Hippocampal formation (tissue), 2 donors: ENCODE results near the gene GOLT1A.
"Not testable (repeated sequence)": the region's sequence is repeated elsewhere in the genome, so short reads cannot be mapped to it uniquely, and the experiment has no call there.

Experiments
- DNase-seq, 2 donors: peaks; one replicate each; lab custom pipeline; 2025; lab: John Stamatoyannopoulos, UW

Gene GOLT1A

DNA sequence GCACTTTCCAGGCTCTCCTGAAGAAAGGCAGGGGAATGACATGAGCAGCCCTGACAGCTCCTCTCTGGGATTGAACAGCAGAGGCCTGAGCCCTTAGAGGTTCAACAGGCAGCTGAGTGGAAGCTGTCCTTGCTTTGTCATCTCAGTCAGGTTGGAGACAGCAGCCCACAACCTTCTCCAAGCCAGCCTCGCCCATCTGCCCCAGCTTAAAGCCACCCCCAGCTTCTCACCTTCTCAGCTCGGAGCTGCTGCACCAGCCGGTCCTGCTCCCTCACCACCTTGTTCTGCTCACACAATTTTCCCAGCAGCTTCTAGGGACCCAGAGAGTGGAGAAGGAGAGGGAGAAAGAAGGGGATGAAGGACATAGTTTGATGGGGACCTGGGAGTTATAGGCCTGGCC, 35.2 kb upstream of the GOLT1A start:
- DNase-seq = no peak

DNA sequence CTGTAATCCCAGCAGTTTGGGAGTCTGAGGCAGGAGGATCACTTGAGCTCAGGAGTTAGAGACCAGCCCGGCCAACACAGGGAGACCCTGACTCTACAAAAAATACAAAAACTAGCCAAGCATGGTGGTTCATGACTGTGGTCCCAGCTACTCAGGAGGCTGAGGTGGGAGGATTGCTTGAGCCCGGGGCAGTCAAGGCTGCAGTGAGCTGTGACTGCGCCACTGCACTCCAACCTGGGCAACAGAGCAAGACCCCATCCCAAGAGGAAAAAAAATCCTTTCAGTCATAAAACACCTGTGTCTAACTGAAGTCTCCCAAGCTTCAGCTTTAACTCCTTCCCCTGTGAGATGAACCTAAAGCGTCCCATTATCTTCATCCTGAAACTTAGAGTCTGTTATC, 33.1 kb upstream of the GOLT1A start:
- no peak for DNase-seq

DNA sequence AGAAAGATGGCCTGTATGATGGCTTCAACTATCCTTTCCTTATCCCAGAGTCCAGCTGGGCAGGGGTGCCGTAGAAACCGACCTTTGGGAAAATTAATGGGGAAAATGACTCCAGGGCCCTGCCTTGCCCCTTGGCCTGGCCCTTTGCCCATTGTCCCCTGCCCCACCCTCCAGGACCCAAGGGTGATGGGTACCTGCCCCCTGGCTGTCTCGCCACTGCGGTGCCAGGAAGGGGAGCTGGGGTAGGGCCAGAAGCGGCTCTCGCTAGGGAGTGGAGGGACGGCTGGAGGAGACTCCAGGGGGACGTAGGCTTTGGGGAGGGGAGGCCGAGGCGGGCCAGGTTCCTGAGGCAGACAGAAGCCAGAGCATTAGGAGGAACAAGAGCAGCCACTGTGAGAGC, 29.1 kb upstream of the GOLT1A start:
- DNase-seq = no peak

DNA sequence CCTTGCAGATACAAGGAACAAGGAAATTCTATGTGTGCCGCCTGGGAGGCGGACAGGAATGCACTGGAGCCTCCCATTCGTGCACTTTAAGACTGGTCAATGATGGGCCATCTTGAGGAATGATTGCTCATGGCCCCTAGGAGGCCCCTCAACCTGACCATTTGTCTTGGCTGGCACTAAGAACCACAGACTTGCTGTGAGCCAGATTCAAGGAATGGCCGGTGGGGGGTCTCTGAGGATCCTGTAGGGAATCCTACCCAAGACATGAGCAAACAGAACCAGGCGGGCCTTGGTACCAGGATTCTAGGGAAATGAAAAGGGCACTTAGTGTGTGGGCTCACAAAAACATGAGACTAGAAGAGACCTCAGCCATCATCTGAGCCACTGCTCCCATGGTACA, 28.1 kb upstream of the GOLT1A start:
- no peak for DNase-seq

DNA sequence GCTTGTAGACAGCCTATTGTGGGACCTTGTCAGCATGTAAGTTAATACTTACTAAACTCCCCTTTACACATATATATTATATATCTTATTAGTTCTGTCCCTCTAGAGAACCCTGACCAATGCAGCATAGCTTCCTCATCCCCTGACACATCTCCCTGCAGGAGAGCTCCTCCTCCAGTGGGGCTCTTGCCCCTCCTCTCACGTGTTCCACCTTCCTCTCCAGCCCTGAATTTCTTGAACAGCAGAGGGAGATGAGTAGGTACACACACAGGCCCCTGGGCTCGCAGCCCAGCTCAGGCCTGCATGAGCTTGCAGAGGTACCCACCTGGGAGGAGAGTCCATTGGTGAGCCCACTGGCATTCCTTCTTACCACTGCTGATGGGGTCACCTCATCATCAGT, 27.3 kb upstream of the GOLT1A start:
- no peak for DNase-seq

DNA sequence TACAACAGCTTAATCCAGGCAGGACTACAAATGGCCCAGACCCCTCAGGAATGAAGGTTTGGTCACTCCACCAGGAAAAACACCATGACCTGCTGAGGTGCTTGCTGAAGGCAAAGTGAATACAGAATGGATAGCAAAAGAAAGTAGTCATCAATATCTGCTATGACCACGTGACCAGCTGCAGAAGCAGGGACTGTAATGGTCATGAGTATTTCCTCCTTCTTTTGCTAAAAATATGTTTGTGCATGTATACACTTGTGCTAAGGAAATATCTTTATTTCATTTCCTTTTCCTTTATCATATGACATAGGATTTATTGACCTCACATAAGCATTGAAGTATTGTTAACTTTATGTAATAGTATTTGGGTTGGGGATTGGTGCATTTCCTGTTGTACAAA, 26.4 kb upstream of the GOLT1A start:
- no peak for DNase-seq

DNA sequence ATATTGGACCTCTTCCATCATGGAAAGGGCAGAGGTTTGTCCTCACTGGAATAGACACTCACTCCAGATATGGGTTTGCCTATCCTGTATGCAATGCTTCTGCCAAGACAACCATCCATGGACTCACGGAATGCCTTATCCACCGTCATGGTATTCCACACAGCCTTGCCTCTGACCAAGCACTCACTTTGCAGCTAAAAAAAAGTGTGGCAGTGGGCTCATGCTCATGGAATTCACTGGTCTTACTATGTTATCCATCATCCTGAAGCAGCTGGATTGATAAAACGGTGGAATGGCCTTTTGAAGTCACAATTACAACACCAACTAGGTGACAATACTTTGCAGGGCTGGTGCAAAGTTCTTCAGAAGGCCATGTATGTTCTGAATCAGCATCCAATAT, 25.6 kb upstream of the GOLT1A start:
- not testable (repeated sequence) for DNase-seq

DNA sequence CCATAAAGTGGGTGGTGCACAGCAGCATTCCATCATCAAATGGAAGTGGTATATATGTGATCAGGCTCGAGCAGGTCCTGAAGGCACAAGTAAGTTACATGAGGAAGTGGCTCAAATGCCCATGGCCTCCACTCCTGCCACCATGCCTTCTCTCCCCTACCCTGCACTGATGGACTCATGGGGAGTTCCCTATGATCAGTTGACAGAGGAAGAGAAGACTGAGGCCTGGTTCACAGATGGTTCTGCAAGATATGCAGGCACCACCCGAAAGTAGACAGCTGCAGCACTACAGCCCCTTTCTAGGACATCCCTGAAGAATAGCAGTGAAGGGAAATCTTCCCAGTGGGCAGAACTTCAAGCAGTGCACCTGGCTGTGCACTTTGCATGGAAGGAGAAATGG, 24.7 kb upstream of the GOLT1A start:
- not testable (repeated sequence) for DNase-seq

DNA sequence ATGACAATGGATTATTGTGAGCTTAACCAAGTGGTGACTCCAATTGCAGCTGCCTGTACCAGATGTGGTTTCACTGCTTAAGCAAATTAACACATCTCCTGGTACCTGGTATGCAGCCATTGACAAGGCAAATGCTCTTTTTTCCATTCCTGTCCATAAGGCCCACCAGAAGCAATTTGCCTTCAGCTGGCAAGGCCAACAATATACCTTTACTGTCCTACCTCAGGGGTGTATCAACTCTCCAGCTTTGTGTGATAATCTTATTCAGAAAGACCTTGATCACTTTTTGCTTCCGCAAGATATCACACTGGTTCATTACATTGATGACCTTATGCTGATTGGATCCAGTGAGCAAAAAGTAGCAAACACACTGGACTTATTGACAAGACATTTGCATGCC, 23.7 kb upstream of the GOLT1A start:
- not testable (repeated sequence) for DNase-seq

DNA sequence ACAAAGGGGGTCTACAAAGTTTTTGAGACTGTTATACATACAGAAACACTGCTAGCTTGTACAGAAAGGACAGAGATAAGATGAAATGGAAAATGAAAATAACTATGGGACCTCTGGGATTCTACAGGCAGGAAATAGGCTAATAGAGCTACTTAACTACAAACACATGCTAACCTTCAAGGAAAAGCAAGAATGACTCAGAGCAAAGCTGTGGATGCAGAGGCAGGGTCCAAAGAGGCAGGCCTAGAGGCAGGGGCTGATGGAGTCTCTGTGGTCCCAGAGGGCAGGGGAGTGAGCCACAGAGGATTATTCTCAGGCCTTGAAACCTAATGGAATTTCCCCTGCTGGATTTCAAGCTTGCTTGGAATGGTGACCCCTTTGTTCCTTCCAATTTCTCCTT, 18.7 kb upstream of the GOLT1A start:
- no peak for DNase-seq

DNA sequence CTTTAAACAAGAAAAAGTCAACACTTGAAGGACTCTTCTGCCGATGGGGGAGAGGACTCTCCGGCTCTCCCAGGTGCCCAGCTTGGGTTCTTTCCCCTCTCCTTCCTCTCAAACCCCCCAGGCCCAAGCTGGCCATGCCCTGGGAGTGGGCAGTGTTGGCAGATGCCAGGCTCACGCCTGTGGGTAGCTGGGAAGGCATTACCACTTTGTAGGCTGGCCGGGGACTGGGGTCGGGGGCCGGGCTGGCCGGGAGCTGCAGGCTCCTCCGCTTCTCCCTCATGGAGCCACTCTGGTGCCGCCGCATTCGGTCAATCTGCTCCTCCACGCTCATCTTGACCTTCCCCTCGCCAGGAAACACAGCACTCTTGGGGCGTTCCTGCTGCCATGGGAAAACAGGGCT, 16.4 kb upstream of the GOLT1A start:
- DNase-seq = no peak

DNA sequence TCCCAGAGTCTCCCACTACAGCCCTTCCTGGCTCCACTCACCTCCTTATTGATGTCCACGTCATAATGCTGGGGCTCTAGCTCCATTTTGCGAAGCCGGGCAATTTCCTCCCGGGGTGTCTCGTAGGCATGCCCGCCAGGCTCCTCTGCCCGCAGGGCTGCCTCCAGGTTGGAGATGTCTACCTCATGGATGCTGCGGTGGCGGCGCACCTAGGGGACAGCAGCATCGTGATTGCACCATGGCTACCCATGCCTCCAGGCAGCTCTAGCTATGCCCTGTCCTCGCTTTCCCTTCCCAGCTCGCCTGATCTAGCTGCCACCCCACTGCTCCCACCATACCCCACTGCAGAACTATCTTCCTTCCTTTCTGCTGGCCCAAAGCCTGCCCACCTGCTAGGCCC, 15.1 kb upstream of the GOLT1A start:
- no peak for DNase-seq

DNA sequence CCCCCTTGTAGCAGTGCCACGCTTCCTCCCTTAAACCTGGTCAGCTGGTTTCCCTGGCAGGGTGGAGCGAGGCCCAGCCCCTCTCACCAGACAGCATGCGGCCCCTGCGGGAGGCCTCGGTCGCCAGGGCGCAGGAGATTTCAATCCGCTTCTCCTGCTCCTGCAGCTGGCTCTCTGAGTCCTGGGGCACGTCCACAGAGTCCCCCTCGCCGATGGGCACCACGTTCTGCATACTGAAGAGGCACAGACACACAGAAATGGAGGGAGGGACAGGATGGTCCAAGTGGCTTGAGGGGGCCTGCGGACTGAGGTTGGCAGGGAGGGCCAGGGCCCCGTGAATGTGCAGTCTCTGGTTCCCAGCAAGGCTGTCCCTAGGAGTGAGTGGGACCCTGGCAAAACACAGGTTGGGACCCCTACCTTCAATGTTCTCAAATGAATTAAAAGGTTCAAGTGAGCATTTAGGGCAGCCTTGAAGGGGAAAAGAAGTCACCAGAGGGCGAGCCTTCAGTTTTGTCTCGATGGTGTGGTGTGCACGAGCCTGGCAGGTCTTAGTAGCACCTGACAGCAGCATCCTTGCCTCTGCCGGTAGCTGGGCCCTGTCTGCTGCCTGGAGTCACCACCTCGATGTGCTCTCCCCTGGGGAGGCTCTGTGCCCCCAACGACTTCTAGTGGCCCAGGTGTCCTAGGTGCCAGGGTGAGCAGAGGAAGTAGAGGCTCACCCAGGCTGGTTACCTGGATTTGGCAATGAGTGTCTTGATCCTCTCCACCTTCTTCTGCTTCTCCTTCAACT, 14.4 kb upstream of the GOLT1A start:
- no peak for DNase-seq

DNA sequence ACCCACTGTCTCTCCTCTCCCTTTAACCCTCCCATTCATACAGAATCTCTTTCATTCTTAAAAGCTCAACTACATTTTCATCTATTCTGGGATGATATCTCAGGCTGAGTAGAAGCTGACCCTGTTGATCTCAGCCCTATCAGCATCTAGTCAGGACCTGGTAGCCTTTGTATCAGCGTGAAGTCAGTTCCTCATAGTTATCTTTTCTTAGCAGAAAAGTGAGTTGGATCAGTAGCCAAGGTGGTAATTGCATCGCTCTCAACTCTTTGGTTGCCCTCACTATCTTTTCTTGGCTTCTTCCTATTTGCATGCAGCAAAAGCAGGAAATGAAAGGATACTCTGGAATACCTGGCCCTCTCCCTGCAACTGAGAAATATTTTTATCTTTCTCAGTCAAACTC, 13.6 kb upstream of the GOLT1A start:
- no peak for DNase-seq

DNA sequence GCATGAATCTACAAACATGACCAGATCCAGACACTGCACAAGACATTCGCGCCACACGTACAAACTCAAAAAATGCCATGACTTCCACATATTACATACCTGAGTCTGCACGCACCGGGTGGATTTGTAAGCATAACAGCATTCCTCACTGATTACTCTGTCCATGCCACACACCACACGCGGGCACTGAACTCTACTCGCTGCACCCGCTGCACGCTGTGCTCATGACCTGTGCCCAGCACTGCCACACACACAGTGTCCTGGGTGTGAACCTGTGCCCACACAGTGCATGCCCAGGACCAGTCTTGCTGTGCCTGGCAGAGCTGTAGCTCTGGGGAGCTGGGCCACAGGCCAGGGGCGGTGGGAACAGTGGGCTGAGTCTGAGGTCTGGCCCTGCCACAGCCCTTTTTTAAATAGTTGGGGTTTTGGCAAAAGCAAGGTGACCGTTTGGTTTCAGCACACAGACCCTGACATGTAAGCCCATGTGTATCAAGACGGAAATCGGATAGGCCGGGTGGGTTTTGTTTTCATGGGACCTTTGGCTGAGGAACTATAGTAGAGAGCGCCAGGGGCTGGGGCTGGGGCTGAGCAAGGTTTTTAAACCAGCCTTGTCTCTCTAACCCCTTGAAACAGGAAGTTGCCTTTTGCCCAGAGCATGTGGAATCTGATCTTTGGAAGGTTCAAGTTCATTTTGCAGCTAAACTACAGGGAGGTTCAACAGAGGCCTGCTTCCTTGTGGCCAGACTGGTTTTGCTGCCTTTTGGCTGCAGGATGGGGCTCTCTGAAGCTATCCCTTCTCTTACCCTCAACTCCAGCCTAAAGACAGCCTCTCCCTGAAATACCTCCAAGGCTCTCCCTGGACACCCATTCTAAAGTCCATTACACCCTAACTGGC, 12.3 kb upstream of the GOLT1A start:
- DNase-seq = no peak

DNA sequence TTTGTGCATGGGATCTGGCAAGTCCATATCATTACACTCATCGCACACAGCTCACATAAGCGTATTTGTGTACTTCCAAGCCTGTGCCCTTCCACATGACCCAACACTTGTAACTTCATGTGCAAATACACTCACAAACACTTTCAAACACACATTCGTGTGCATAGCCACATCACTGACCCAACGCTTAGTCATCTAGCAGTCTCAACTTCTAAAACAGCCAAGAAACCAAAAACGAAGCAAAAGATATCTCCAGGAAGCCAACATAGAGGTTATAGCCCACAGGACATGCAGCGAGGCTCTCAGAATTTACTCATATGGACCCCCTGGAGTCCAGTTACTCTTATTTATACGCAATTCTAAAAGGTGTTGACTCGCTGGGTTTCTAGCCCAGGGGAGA, 10.9 kb upstream of the GOLT1A start:
- no peak for DNase-seq

DNA sequence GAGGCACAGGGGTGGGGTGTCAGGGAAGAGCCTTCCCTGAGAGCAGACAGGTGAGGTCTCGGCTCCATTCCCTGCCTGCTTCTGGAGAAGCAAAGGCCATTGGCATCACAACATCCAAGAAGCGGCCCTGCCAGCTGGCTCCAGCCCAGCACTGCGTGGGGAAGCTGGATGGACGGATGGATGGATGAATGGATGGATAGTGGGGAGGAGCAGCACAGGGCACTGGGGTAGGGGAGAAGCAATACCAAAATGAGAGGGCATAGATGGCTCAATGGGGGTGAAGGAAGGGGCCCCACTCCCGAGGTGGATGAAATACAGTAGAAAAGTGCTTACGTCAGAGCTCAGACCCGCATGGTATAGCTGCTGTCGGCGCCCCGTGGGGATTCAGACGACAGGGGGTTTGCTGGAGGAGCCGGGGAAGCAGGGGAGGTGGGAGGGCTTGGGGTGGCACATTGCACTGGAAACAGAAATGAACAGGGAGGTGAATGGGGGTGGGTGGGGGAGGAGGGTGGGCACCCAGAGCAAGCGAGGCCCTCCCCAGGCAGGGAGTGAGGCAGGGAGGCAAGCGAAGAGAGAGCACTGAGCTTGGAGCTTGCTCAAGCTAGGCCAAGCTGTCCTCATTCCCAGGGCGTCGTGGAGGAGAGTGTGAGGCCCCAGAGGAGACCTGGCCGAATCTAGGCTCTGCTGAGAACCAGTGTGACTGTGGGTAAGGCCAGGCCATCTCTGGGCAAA, 9.5 kb upstream of the GOLT1A start:
- DNase-seq = no peak

DNA sequence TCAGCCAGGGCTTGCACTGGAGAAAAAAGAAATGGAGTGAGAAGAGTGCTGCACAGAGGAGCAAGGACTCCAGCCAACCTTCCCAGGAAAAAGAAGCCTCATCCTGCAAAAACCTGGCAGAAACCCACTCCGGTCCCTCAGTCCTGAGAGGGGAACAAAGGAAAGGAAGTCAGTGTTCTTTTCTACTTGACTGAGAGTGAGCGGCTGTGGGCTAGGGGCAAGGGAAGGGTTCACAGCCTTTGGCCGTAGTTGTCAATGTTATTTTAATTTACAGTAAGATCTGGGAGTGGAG, 8.9 kb upstream of the GOLT1A start:
- DNase-seq = no peak

DNA sequence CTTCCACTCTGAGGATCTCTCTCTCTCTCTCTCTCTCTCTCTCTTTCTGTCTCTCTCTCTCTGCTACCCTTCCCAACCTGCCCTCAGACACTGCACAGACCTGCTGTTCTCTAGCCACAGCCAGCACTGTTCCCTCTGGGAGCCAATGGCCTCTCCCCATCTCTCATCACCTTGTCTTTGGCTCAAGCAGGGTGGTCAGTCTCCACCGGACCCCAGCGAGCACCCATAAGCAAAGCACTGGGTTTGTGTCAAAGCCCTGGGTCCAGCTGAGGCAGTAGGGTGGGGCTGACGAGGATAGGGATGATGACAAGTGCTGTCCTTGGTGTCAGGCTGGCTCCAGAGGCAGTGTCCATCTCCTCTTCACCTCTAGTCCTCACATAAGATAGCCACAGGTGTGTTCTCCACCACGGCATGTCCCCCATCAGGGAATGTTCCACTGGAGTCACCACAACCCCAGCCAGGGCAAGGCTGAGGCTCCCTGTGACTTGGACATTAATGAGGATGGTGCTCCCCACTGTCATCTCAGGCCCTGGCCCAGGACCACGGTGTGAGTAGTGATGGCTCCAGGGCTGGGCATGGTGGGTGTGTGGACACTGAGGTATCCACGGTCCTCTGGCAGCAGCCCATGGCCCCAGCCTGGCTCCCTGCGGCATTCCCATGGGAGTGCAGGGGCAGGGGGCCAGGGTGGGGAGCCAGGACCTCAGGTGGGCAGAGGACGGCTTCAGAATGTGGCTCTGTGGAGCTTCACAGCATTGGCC, 8.4 kb upstream of the GOLT1A start:
- DNase-seq = no peak

DNA sequence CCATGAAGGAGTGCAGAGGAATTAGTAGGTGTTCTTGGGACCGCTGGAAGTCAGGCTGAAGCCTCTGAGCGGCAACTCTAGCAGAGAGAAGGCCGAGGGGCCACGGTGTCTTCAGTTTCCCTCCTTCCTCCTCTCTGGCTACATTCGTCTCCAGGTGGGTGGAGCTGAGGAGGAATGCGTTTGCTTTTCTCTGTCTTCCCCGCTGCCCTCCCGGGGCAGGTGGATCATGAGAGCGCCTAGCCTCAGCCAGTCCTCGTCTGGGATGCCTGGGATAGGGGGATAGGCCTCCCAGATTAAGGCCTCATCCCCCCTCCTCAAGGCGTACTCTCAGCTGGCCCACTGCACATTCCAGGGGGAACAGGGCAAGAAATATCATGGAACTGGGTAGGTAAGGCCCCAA, 7.5 kb upstream of the GOLT1A start:
- DNase-seq = no peak

DNA sequence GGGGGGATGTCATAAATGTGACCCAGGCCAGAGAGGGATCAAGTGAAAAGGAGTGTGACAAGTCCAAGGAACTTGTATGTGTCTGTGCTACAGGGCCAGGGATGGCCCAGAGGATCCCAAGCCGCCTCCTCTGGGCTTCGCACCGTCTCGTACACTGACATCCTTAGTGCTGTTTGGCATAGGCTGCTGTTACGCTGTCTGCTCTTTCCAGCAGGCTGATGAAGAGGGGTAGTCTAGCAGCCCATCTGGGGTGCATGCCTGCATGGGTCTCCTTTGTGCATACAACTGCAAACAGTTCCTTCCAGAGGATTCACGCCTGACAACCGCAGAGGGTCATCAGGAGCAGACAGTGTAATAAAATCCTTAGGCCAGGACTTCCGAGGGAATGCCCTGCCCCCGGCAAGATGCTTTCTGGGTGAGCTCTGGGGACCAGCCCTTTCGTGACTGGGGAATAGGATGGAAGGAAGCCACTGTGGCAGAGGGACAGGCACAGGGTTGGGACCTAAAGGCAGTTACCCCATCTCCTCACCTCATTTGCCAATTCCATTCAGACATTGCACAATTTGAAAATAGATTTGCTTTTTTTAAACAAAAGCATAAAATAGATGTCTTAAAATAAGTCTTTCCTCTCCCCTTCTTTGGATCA, 6.3 kb upstream of the GOLT1A start:
- no peak for DNase-seq

DNA sequence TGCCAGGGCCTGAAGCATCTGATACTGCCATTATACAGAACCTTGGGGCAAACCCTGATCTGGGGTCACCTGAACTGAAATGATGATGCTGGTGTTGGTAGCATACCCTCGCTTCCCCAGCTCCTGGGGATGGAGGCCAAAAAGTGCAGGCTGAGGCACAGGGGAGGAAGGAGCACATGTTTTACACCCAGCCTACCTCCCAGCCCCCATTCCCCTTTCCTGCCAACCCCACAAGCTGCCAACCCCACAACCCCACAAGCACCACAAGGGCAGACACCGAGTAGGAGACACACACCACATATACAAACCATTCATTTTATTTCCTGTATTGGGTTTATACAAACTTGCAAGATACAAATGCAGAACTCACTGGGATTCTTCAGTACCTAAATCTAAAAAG, 4.8 kb upstream of the GOLT1A start:
- no peak for DNase-seq
